AG04450 (cell line): ENCODE measurements around the gene LUC7L3. TPM values are rescaled to one million over a fixed set of nuclear protein-coding genes. Genes with fewer than 3 reads are reported as not detected.

Experiments
- CTCF ChIA-PET: fragments of 300-600, 350-600 bp; formaldehyde crosslinking; extraction: SDS; loops from one replicate; lab custom pipeline; 2022; ENCODE audit warnings: antibody characterized with exemption, inconsistent platforms; lab: Charles Lee
- POLR2A ChIA-PET: fragments of 350-600 bp; formaldehyde crosslinking; extraction: SDS; loops from one replicate; lab custom pipeline; 2021; ENCODE audit warnings: antibody characterized with exemption, inconsistent platforms; lab: Yijun Ruan, JAX
- DNase-seq: peaks from one replicate; pipeline ENCODE4 v3.0.0-alpha.2; 2011; ENCODE audit warnings: low read depth, low spot score
- H3K27ac ChIP-seq: one replicate; pipeline ENCODE4 v1.5.1; 2012; ENCODE audit warnings: low read depth, low read length, control low read depth
- H3K27me3 ChIP-seq: one replicate; pipeline ENCODE4 v1.6.0; 2012; ENCODE audit warnings: low read length; ENCODE audit not compliant: control insufficient read depth, insufficient read depth
- H3K4me3 ChIP-seq: 2 replicates; pipeline ENCODE4 v1.5.1; 2011; ENCODE audit warnings: mild to moderate bottlenecking, low read depth, low read length, control low read depth
- H3K9me3 ChIP-seq: 2 replicates; pipeline ENCODE4 v1.5.1; 2012; ENCODE audit warnings: low read length; ENCODE audit not compliant: control insufficient read depth, insufficient read depth
- CTCF ChIP-seq: IDR thresholded peaks from 2 replicates; pipeline ENCODE4 v1.5.1; 2011; ENCODE audit warnings: low read depth, low read length, control low read depth, inconsistent platforms
- polyA plus RNA-seq: library from polyadenylated mRNA; depleted of rRNA; stranded (reverse); fragments of >200 nt; gene quantifications from 2 replicates; pipeline ENCODE4 v1.2.3, GENCODE V29; 2011

Gene LUC7L3
- polyA plus RNA-seq, 1 experiment = 120 TPM

DNA sequence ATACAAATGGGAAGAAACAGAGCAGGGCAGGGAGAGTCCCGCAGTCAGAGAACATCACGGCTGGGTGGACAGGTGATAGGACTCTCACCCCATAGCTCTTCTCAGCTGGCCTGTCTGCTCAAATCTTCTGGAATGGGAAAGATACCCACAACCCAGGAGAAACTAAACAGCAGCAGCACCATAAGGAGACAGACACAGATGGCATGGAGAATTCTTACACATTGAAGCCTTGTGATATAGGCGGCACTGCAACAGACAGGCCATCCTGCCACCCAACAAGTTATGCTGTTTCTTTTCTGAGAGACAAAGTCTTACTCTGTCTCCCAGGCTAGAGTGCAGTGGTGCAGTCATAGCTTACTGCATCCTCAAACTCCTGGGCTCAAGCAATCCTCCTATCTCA is 56.5 kb downstream of the LUC7L3 start:
- no peak for TF ChIP-seq CTCF
- POLR2A ChIA-PET = interaction anchor here (0.7 kb wide), 1 partner anchor 18 kb away, joined by 3 read pairs; no protein-coding TSS in a partner anchor
- DNase-seq = no peak
- Histone ChIP-seq H3K27me3 (peaks cover 5% of the 10 kb centered on the region), H3K9me3 (no peaks in the 10 kb centered on the region), H3K4me3 (no peak overlapping the region), H3K27ac (no peak overlapping the region)
- CTCF ChIA-PET = no interaction called here

DNA sequence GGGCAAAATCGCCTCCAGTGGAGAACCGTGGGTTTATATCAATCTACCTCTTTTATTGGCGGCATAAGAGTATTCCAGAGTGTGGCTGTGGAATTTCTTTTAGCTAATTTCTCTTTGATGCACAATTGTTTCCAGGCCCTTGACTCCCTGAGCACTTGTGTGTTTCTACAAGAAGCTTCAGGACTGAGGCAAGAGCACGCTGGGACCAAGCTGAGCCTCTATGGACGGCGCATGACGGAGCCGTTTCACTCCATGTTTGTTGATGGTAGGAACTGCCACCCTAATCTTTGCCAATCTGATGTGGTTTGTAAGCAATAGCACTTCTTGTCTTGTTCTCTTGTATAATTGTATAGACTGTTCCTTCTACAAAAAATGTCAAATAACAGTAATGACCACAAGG is 59.1 kb downstream of the LUC7L3 start:
- ChIA-PET CTCF (interaction anchor here (1.4 kb wide), 1 partner anchor 64 kb away, joined by 6 read pairs; no protein-coding TSS in a partner anchor), POLR2A (no interaction called here)
- Histone ChIP-seq H3K4me3 (no peak overlapping the region), H3K9me3 (no peaks in the 10 kb centered on the region), H3K27ac (no peak overlapping the region), H3K27me3 (peaks cover 5% of the 10 kb centered on the region)
- no peak for TF ChIP-seq CTCF
- no peak for DNase-seq

DNA sequence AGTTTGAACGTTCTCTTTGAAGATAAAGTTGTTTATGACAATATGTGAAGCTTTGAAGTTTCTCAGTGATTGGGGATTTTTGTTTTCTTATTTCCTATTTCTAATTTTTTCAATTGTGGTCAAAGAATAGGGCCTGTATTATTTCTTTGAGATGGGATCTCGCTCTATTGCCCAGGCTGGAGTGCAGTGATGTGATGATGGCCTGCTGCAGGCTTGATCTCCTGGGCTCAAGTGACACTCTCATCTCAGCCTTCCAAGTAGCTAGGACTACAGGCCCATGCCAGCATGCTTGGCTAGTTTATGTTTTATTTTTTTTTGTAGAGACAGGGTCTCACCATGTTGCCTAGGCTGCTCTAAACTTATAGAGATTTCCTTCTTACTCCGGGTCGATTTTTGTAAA is 59.6 kb downstream of the LUC7L3 start:
- Histone ChIP-seq H3K27ac (no peak overlapping the region), H3K4me3 (no peak overlapping the region), H3K9me3 (no peaks in the 10 kb centered on the region), H3K27me3 (peaks cover 5% of the 10 kb centered on the region)
- ChIA-PET POLR2A (interaction anchor here (0.7 kb wide), 1 partner anchor 87 kb away, joined by 4 read pairs; the partner anchor contains the start of gene TOB1), CTCF (interaction anchor here (0.7 to 1.4 kb wide), 2 partner anchors 63 to 178 kb away, joined by 3 to 6 read pairs; no protein-coding TSS in a partner anchor)
- TF ChIP-seq CTCF = no peak
- no peak for DNase-seq

GRCh38 chr17:50779747-50780353 is 60.4 kb downstream of the LUC7L3 start:
- no peaks in the 10 kb centered on the region for H3K9me3 ChIP-seq
- H3K4me3 ChIP-seq = no peak overlapping the region
- H3K27ac ChIP-seq = no peak overlapping the region
- CTCF ChIA-PET = interaction anchor here (0.7 to 1.4 kb wide), 3 partner anchors 62 to 177 kb away, joined by 3 to 6 read pairs (median 4); no protein-coding TSS in a partner anchor
- DNase-seq = no peak
- POLR2A ChIA-PET = interaction anchor here (0.7 kb wide), 1 partner anchor 87 kb away, joined by 4 read pairs; the partner anchor contains the start of gene TOB1
- H3K27me3 ChIP-seq = peaks cover 5% of the 10 kb centered on the region
- TF ChIP-seq CTCF = no peak

- Histone ChIP-seq H3K9me3 (no peaks in the 10 kb centered on the region), H3K27me3 (peaks cover 5% of the 10 kb centered on the region), H3K4me3 (peak overlapping the region; percentile 41; the same call in 1 of the 2 replicates), H3K27ac (no peak overlapping the region)
- no peak for DNase-seq
- no peak for TF ChIP-seq CTCF
- CTCF ChIA-PET = interaction anchor here (2.3 kb wide), 1 partner anchor 18 kb away, joined by 37 read pairs; no protein-coding TSS in a partner anchor
- POLR2A ChIA-PET = no interaction called here
Observed at GRCh38 chr17:50781167-50781566, 61.8 kb downstream of the LUC7L3 start.
